Esophagus muscularis mucosa (tissue), 4 donors: ENCODE results near the gene APOH. TPM values are rescaled to one million over a fixed set of nuclear protein-coding genes. Genes with fewer than 3 reads are reported as not detected.

ENCODE experiments used
- DNase-seq: peaks from one replicate; pipeline ENCODE4 v3.0.0-alpha.2; 2017; ENCODE audit errors: extremely low spot score
- H3K27ac ChIP-seq, 4 donors: fragments of 200-600 bp; sonication (generic); replicated peaks in 1 of 4; 1 replicate in 3 of 4; 2 replicates in 1 of 4; pipeline ENCODE4 v1.5.1; 2016 to 2019; ENCODE audit warnings: mild to moderate bottlenecking in 1 of 4
- H3K27me3 ChIP-seq, 4 donors: fragments of 200-600 bp; sonication (generic); one replicate each; pipeline versions ENCODE4 v1.5.1 to v1.6.0; 2016 to 2019
- H3K36me3 ChIP-seq, 4 donors: fragments of 200-600 bp; sonication (generic); one replicate each; pipeline ENCODE4 v1.5.1; 2016 to 2019
- H3K4me1 ChIP-seq, 4 donors: fragments of 200-600 bp; sonication (generic); one replicate each; pipeline ENCODE4 v1.5.1; 2016 to 2019
- H3K4me3 ChIP-seq, 4 donors: fragments of 200-600 bp; sonication (generic); 1 replicate in 2 of 4; 2 replicates in 2 of 4; pipeline ENCODE4 v1.5.1; 2016 to 2019; ENCODE audit warnings: mild to moderate bottlenecking in 4 of 4, moderate library complexity in 1 of 4
- H3K9me3 ChIP-seq, 4 donors: fragments of 200-600 bp; sonication (generic); 1 replicate in 3 of 4; 2 replicates in 1 of 4; pipeline ENCODE4 v1.5.1; 2016 to 2019
- EP300 ChIP-seq: sonication (generic); formaldehyde crosslinking; IDR thresholded peaks from one replicate; pipeline ENCODE4 v1.6.1; 2017; ENCODE audit warnings: antibody characterized with exemption
- POLR2A ChIP-seq: fragments of 450-650 bp; IDR thresholded peaks from one replicate; pipeline ENCODE4 v1.6.1; 2017; ENCODE audit warnings: antibody characterized with exemption, moderate library complexity, mild to moderate bottlenecking, low read depth
- POLR2AphosphoS5 ChIP-seq, 2 donors: sonication (generic); formaldehyde crosslinking; IDR thresholded peaks; one replicate each; pipeline ENCODE4 v1.6.1; 2017; ENCODE audit warnings: antibody characterized with exemption in 2 of 2
- WGBS: methylation state at CpG from one replicate; pipeline ENCODE4 v1.1.5; 2018; 5-methylcytosine and 5-hydroxymethylcytosine counted together
- intact Hi-C: fragments of 100-400 bp; cut with DNase I; formaldehyde crosslinking; loops from one replicate; pipeline ENCODE4 v1.15.1; 2023
- total RNA-seq, 4 donors: library from RNA; depleted of rRNA; stranded (reverse); fragments of >200 nt; gene quantifications; one replicate each; pipeline versions ENCODE4 v1.1.0 to v1.2.1, GENCODE V29; 2016
- TF ChIP-seq, protein P1 (sequence below), 3 experiments: fragments of 200-600 bp in 2 of 3; fragments of 450-650 bp in 1 of 3; sonication (generic) in 2 of 3; IDR thresholded peaks; one replicate each; pipeline ENCODE4 v1.5.1; 2017 to 2019; ENCODE audit warnings: antibody characterized with exemption in 3 of 3, mild to moderate bottlenecking in 2 of 3, moderate library complexity in 1 of 3

The APOH gene
- total RNA-seq, 4 donors from 2014 or later, result not detected

DNA sequence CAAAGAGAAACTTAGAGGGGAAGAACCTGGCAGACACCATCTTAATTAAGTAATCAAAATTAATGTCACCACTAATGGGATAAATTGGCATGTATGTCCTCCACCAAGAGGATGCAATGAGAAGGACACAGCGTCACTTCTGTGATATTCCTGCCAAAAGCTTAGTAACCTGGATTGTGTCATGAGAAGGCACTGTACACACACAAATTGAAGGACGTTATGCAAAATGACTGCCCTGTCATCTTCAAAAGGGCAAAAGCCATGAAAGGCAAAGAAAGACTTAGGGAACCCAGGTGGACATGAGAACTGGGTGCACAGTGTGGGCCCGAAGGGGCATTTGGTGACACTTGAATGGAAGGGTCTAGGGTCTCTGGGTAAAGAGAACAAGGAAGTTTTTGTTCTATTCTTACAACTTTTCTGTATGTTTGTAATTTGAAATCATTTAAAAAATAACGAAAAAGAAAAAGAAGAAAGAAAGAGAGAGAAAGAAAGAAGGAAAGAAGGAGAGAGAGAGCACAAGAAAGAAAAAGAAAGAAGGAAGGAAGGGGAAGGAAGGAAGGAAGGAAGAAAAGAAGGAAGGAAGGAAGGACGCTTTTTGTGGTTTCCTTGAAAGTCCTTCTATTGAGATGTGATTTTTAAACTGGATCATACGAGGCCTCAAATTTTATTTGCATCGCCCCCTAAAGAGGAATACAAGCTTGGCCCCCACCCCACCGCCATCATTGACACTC lies 4.0 kb upstream of the APOH start:
- Histone ChIP-seq H3K36me3 (no peaks in the 10 kb centered on the region), H3K4me3 (no peak overlapping the region), H3K27ac (no peak overlapping the region), H3K27me3 (no peaks in the 10 kb centered on the region), H3K4me1 (no peaks in the 10 kb centered on the region), H3K9me3 (no peaks in the 10 kb centered on the region)
- intact Hi-C loops, result no loop called here
- 82% methylated on average over 8 of the region's 8 CpGs for WGBS
- TF ChIP-seq POLR2A (no peak), EP300 (no peak), POLR2AphosphoS5 (IDR thresholded peaks at IDR 0.05) (no peak)
- TF ChIP-seq, protein P1, sequence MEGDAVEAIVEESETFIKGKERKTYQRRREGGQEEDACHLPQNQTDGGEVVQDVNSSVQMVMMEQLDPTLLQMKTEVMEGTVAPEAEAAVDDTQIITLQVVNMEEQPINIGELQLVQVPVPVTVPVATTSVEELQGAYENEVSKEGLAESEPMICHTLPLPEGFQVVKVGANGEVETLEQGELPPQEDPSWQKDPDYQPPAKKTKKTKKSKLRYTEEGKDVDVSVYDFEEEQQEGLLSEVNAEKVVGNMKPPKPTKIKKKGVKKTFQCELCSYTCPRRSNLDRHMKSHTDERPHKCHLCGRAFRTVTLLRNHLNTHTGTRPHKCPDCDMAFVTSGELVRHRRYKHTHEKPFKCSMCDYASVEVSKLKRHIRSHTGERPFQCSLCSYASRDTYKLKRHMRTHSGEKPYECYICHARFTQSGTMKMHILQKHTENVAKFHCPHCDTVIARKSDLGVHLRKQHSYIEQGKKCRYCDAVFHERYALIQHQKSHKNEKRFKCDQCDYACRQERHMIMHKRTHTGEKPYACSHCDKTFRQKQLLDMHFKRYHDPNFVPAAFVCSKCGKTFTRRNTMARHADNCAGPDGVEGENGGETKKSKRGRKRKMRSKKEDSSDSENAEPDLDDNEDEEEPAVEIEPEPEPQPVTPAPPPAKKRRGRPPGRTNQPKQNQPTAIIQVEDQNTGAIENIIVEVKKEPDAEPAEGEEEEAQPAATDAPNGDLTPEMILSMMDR (IDR thresholded peaks at IDR 0.05), result no peak
- DNase-seq, result no peak

- H3K27me3 ChIP-seq, result no peaks in the 10 kb centered on the region
- H3K27ac ChIP-seq, result no peak overlapping the region
- TF ChIP-seq, protein P1 (IDR thresholded peaks at IDR 0.05), result no peak
- TF ChIP-seq POLR2AphosphoS5 (IDR thresholded peaks at IDR 0.05) (no peak), EP300 (no peak), POLR2A (no peak)
- intact Hi-C loops, result no loop called here
- no peaks in the 10 kb centered on the region for H3K4me1 ChIP-seq
- no peak overlapping the region for H3K4me3 ChIP-seq
- no peak for DNase-seq
- H3K9me3 ChIP-seq, result no peaks in the 10 kb centered on the region
- 85% methylated on average over 4 of the region's 4 CpGs for WGBS
- no peaks in the 10 kb centered on the region for H3K36me3 ChIP-seq
Observed at GRCh38 chr17:66230922-66231591, 1.8 kb upstream of the APOH start.

DNA sequence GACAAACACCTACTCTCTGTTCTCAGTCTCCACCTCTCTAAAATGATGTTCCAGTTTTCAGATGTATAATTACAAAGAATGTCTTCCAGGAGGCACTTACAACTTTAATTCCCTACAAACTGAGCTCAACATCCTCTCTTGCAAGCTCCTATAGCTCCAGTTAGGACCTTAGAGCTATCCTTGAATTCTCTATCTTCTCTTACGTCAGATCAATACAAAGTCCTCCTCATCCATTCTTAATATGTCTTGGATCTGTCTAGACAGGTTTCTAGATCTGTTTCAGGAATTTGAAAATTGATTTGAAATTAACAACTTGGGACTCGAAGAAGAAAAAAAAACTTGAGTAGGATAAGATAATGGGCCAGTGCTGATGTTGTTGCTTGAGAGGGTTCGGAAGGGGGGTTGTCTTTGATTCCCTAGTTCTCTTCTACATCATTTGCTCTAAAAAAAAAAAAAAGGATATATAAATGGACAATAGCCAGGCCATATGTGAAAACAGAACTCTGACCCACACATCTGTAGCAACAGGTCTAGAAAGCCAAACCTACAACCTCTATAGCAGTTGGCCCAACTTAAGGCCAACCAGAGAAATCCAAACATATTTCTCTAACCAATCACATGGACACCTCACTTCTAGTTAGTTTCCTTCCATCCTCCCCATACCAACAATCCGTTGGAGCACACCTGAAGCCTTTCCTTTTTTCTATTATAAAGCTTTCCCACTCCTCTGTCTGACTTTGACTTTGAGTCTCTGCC lies 746 bp upstream of the APOH start:
- Histone ChIP-seq H3K27ac (no peak overlapping the region), H3K4me1 (no peaks in the 10 kb centered on the region), H3K27me3 (no peaks in the 10 kb centered on the region), H3K9me3 (no peaks in the 10 kb centered on the region), H3K36me3 (no peaks in the 10 kb centered on the region), H3K4me3 (no peak overlapping the region)
- no peak for DNase-seq
- 78% methylated on average over 4 of the region's 4 CpGs for WGBS
- TF ChIP-seq, protein P1 (IDR thresholded peaks at IDR 0.05), result no peak
- TF ChIP-seq EP300, result no peak
- TF ChIP-seq POLR2A, result no peak
- intact Hi-C loops, result no loop called here

DNA sequence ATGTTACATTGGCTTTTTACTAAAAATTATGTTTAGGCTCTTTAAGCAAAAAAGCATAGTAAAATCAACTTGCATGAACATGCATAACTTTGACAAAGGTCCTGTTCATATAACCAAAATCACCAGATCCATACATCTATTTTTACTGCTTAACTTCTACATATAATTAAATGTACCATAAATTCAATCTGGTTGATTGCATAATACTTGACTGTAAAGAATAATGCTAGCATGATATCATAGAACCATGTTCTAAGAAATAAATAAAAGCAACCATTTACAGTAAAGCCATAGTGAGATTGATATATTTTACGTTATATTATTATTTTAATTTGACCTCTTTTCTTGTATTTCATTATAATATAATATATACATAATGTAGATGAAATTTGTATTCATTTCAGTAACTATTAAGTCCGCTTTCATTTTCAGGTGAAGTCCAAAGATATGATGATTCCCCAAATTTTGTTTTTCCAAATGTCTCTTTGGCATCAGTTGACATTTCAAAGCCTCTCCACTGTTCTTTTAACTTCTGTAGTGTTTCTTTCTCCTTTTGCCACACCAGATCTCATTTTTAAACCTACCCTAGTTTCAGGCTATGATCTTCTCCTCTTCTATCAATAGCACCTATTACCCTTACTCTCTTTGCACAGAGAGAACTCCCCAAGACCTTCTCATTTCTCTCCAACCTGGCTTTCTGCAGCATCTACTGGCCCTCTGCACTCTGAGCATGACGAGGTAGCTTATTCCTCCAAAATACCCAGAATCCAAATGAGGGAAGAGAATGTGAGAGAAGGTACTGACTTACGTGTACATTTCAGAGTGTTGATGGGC lies 1.8 kb downstream of the APOH start:
- Histone ChIP-seq H3K27me3 (no peaks in the 10 kb centered on the region), H3K4me1 (no peaks in the 10 kb centered on the region), H3K9me3 (no peaks in the 10 kb centered on the region), H3K36me3 (no peaks in the 10 kb centered on the region), H3K4me3 (no peak overlapping the region), H3K27ac (no peak overlapping the region)
- no peak for DNase-seq
- intact Hi-C loops, result no loop called here
- TF ChIP-seq POLR2AphosphoS5 (IDR thresholded peaks at IDR 0.05), result no peak
- no peak for TF ChIP-seq EP300
- TF ChIP-seq, protein P1 (IDR thresholded peaks at IDR 0.05), result no peak
- no peak for TF ChIP-seq POLR2A
- 95% methylated on average over 4 of the region's 4 CpGs for WGBS
